ENCODE data around the gene FLOT2.
"Not testable (repeated sequence)": the region's sequence is repeated elsewhere in the genome, so short reads cannot be mapped to it uniquely, and the experiment has no call there.

FLOT2 gene

DNA sequence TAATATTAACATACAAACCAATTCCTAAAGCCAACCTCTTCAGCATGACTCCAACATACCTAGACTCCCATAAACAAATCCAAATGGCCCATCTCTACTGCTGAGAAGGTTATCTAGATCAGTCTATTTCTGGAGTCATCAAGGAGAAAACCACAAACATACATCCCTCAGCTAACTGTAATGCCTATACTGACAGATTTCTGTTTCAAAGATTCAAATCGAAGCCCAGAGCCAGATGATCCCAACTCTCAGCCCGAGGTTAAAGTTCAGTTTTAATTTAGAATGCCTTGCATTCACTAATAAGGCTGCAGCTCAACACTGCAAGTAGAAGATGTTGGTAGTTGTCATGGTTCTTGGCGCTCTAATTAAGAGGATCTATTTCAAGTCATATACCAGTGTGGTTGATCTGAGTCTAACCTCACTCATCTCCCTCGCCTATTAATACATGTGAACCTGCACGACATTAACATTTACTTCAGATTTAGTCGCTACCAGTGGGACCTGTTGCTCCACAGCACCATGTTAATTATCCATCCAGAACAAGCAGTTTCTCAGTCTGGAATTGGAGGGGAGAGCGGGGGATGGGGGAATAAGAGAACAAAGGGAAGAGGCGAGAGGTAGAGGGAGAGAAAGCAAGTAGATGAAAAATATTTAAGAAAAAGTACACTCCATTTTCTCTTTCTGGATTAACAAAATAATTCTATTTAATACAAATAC lies 38.4 kb upstream of the FLOT2 start:
- no peaks in the 10 kb centered on the region for H3K9me3 Mint-ChIP-seq
- peak overlapping the region; percentile 94 for H3K27ac Mint-ChIP-seq
- DNase-seq = no peak
- TF ChIP-seq, protein P1, sequence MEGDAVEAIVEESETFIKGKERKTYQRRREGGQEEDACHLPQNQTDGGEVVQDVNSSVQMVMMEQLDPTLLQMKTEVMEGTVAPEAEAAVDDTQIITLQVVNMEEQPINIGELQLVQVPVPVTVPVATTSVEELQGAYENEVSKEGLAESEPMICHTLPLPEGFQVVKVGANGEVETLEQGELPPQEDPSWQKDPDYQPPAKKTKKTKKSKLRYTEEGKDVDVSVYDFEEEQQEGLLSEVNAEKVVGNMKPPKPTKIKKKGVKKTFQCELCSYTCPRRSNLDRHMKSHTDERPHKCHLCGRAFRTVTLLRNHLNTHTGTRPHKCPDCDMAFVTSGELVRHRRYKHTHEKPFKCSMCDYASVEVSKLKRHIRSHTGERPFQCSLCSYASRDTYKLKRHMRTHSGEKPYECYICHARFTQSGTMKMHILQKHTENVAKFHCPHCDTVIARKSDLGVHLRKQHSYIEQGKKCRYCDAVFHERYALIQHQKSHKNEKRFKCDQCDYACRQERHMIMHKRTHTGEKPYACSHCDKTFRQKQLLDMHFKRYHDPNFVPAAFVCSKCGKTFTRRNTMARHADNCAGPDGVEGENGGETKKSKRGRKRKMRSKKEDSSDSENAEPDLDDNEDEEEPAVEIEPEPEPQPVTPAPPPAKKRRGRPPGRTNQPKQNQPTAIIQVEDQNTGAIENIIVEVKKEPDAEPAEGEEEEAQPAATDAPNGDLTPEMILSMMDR (IDR thresholded peaks at IDR 0.05) = no peak
- H3K27me3 Mint-ChIP-seq (ENCODE audit: low read depth, poor library complexity) = no peaks in the 10 kb centered on the region
- peak overlapping the region; percentile 41 for H3K4me3 Mint-ChIP-seq
- peaks cover 41% of the 10 kb centered on the region for H3K4me1 Mint-ChIP-seq
- H3K36me3 Mint-ChIP-seq (ENCODE audit: low read depth) = peaks cover 29% of the 10 kb centered on the region

DNA sequence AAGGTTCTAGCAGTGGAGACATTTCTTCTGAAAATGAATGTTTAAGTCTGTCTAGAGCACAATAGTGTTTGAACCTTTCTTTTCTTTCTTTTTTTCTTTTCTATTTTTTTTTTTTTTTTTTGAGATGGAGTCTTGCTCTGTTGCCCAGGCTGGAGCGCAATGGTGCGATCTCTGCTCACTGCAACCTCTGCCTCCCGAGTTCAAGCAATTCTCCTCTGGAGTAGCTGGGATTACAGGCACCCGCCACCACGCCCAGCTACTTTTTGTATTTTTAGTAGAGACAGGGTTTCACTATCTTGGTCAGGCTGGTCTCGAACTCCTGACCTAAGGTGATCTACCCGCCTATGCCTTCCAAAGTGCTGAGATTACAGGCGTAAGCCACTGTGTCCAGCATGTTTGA lies 37.0 kb upstream of the FLOT2 start:
- not testable (repeated sequence) for H3K27me3 Mint-ChIP-seq (ENCODE audit: low read depth, poor library complexity); H3K27ac Mint-ChIP-seq; H3K9me3 Mint-ChIP-seq; H3K4me3 Mint-ChIP-seq; DNase-seq
- Mint-ChIP-seq H3K36me3 (ENCODE audit: low read depth) (peaks cover 37% of the 10 kb centered on the region), H3K4me1 (peaks cover 34% of the 10 kb centered on the region)

DNA sequence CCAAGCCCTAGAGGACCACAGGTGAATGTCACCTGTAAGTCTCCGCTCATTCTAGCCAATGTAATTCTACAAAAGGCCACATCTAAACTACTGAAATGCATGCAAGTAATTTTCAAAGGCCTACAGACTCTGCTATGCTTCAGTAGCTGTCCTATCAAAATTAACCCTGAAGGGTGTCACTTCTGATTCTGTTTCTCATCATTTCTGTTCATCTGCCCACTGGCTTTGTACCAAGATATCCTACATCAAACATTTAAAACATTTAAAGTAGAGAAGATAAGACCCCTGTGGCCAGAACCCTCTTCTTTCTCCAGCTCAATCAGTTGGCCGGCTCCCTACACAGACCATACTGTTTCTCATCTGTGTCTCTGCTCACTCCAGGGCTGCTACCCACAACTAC lies 32.3 kb upstream of the FLOT2 start:
- peaks cover 7% of the 10 kb centered on the region for H3K4me1 Mint-ChIP-seq
- TF ChIP-seq, protein P1 (IDR thresholded peaks at IDR 0.05) = no peak
- no peak overlapping the region for H3K27ac Mint-ChIP-seq
- H3K9me3 Mint-ChIP-seq = no peaks in the 10 kb centered on the region
- H3K4me3 Mint-ChIP-seq = no peak overlapping the region
- no peak for DNase-seq
- peaks cover 51% of the 10 kb centered on the region for H3K36me3 Mint-ChIP-seq (ENCODE audit: low read depth)
- H3K27me3 Mint-ChIP-seq (ENCODE audit: low read depth, poor library complexity) = peaks cover 3% of the 10 kb centered on the region

DNA sequence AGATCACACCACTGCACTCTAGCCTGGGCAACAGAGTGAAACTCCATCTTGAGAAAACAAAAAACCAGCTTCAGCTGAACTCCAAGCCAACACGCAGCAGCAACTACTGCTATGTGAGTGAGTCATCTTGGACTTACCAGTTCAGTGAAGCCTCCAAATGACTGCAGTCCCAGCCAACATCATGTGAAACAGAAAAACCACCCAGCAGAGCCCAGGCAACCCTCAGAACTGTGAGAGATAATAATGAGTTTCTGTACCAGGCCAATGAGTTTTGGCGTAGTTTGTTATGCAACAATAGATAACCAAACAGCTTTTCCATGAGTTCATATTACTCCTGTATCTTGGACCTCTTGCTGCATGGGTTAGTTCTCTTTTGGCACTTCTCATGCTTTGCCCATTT lies 30.5 kb upstream of the FLOT2 start:
- H3K9me3 Mint-ChIP-seq = no peaks in the 10 kb centered on the region
- H3K4me3 Mint-ChIP-seq = no peak overlapping the region
- no peak for DNase-seq
- no peak overlapping the region for H3K27ac Mint-ChIP-seq
- TF ChIP-seq, protein P1 (IDR thresholded peaks at IDR 0.05) = no peak
- H3K4me1 Mint-ChIP-seq = peaks cover 7% of the 10 kb centered on the region
- H3K27me3 Mint-ChIP-seq (ENCODE audit: low read depth, poor library complexity) = peaks cover 3% of the 10 kb centered on the region
- peaks cover 54% of the 10 kb centered on the region for H3K36me3 Mint-ChIP-seq (ENCODE audit: low read depth)

DNA sequence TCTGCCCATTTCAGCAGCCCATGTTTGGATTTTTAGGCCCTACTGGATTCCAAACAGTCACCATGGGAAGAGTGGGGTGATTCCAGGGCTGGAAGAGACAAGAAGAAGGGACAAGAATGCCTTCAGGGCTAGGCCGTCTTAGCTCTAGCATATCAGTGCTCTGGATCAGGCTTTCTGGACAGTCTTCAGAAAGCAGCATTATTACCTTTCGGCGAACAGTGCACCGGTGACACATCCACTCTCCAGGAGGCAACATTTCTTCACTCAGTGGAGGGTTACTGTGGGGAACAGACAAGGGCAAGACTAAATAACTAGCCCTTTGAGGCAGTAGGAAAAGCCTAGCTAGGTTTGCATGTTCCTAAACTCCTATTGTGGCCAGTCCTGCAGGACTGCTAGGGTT lies 29.3 kb upstream of the FLOT2 start:
- no peak overlapping the region for H3K4me3 Mint-ChIP-seq
- H3K27me3 Mint-ChIP-seq (ENCODE audit: low read depth, poor library complexity) = peaks cover 3% of the 10 kb centered on the region
- no peaks in the 10 kb centered on the region for H3K9me3 Mint-ChIP-seq
- peaks cover 7% of the 10 kb centered on the region for H3K4me1 Mint-ChIP-seq
- TF ChIP-seq, protein P1 (IDR thresholded peaks at IDR 0.05) = no peak
- no peak overlapping the region for H3K27ac Mint-ChIP-seq
- peaks cover 61% of the 10 kb centered on the region for H3K36me3 Mint-ChIP-seq (ENCODE audit: low read depth)
- DNase-seq = no peak

DNA sequence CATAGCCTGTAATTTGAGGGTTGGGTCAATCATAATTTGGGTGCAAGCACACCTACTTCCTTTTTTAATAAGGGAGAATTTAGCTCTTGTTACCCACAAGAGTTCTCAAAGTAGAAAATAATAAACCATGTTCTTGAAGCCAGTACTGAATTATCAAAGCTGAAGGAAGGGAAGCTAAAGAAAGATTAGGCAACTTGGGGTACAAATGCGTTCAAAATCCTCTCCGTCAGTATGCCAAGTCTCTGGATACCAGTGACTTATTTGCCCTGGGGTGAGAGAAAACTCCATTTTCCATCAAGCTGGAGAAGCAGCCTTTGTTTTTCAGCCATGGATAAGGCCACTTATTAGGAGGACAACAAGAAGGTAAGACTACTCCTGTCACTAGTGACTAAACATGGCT lies 28.8 kb upstream of the FLOT2 start:
- Mint-ChIP-seq H3K9me3 (no peaks in the 10 kb centered on the region), H3K4me1 (peaks cover 7% of the 10 kb centered on the region), H3K4me3 (no peak overlapping the region), H3K27ac (no peak overlapping the region), H3K36me3 (ENCODE audit: low read depth) (peaks cover 65% of the 10 kb centered on the region), H3K27me3 (ENCODE audit: low read depth, poor library complexity) (peaks cover 3% of the 10 kb centered on the region)
- no peak for DNase-seq
- TF ChIP-seq, protein P1 (IDR thresholded peaks at IDR 0.05) = no peak

Measured in nephron progenitor cell (in vitro differentiated cells).